Endothelial cell of umbilical vein (primary cell): ENCODE results near the gene EPO. TPM values are rescaled to one million over a fixed set of nuclear protein-coding genes. Genes with fewer than 3 reads are reported as not detected.
A peak's percentile ranks its signal among the peaks of the same experiment; 100 is the strongest.

Source experiments
- BruUV-seq: library from RNA; stranded (reverse); fragments of 400-500 nt; replicated peaks from 2 replicates; lab custom pipeline; 2021; lab: Mats Ljungman, UMichigan
- CTCF ChIA-PET: fragments of 300-600, 350-600 bp; sonication (Branson Sonifier 250); formaldehyde crosslinking; loops from one replicate; lab custom pipeline; 2021; ENCODE audit warnings: antibody characterized with exemption, inconsistent platforms; lab: Charles Lee
- POLR2A ChIA-PET: fragments of 300-600, 350-600 bp; sonication (Branson Sonifier 250); formaldehyde crosslinking; loops from one replicate; lab custom pipeline; 2021; ENCODE audit warnings: antibody characterized with exemption, inconsistent platforms; lab: Charles Lee
- DNase-seq: peaks from one replicate; pipeline ENCODE4 v3.0.0-alpha.2; 2011; ENCODE audit warnings: low read depth, low spot score
- FAIRE-seq: peaks from 2 replicates; lab custom pipeline; 2011; peaks lifted over from hg19 to GRCh38; lab: Jason Lieb, UNC
- H2AFZ ChIP-seq: 2 replicates; pipeline ENCODE4 v1.6.0; 2012; ENCODE audit warnings: low read depth, low read length, control low read depth, inconsistent platforms
- H3K27ac ChIP-seq: 2 replicates; pipeline ENCODE4 v1.5.1; 2011; ENCODE audit warnings: low read depth, mild to moderate bottlenecking, control low read depth, low read length, moderate library complexity; ENCODE audit not compliant: insufficient read depth
- H3K27me3 ChIP-seq, 2 experiments: 2 replicates each; pipeline versions ENCODE4 v1.6.0 to v1.6.1; 2011; ENCODE audit warnings: low read length in 2 of 2, mixed read lengths in 1 of 2; ENCODE audit not compliant: control insufficient read depth in 2 of 2, insufficient read depth in 2 of 2
- H3K36me3 ChIP-seq, 2 experiments: 2 replicates in 1 of 2; 3 replicates in 1 of 2; pipeline ENCODE4 v1.5.1; 2011; ENCODE audit warnings: low read length in 2 of 2, mild to moderate bottlenecking in 1 of 2, moderate library complexity in 1 of 2; ENCODE audit not compliant: control insufficient read depth in 2 of 2, insufficient read depth in 2 of 2; ENCODE audit errors: extremely low read depth in 1 of 2
- H3K4me1 ChIP-seq: 3 replicates; pipeline ENCODE4 v1.5.1; 2011; ENCODE audit warnings: mild to moderate bottlenecking, low read length; ENCODE audit not compliant: control insufficient read depth, insufficient read depth; ENCODE audit errors: extremely low read depth
- H3K4me2 ChIP-seq: 2 replicates; pipeline ENCODE4 v1.6.1; 2011; ENCODE audit warnings: low read length, control low read depth, mixed read lengths; ENCODE audit not compliant: insufficient read depth
- H3K4me3 ChIP-seq, 3 experiments: fragments of 200-600 bp in 1 of 3; sonication (generic), shearing (Covaris generic) in 1 of 3; replicated peaks in 1 of 3; 2 replicates each; pipeline ENCODE4 v1.5.1; 2011 to 2016; ENCODE audit warnings: control low read depth in 3 of 3, low read length in 3 of 3, mild to moderate bottlenecking in 2 of 3, inconsistent platforms in 1 of 3, low read depth in 1 of 3, moderate library complexity in 1 of 3; ENCODE audit not compliant: insufficient read depth in 1 of 3
- H3K79me2 ChIP-seq: 2 replicates; pipeline ENCODE4 v1.6.0; 2012; ENCODE audit warnings: low read length, inconsistent platforms; ENCODE audit not compliant: control insufficient read depth, insufficient read depth
- H3K9ac ChIP-seq: replicated peaks from 2 replicates; pipeline ENCODE3; 2011; ENCODE audit warnings: low read length, control low read depth; ENCODE audit not compliant: insufficient read depth; ENCODE audit errors: extremely low read depth
- H3K9me1 ChIP-seq: replicated peaks from 3 replicates; pipeline ENCODE4 v1.6.0; 2011; ENCODE audit warnings: mild to moderate bottlenecking, low read length; ENCODE audit not compliant: control insufficient read depth, insufficient read depth; ENCODE audit errors: extremely low read depth
- H3K9me3 ChIP-seq: replicated peaks from 2 replicates; pipeline ENCODE4 v1.5.1; 2012; ENCODE audit warnings: low read length, inconsistent platforms; ENCODE audit not compliant: control insufficient read depth, insufficient read depth
- H4K20me1 ChIP-seq: replicated peaks from 2 replicates; pipeline ENCODE3; 2011; ENCODE audit warnings: mild to moderate bottlenecking, low read length; ENCODE audit not compliant: control insufficient read depth, insufficient read depth; ENCODE audit errors: extremely low read depth
- CTCF ChIP-seq, 2 donors: IDR thresholded peaks; 1 replicate in 1 of 2; 2 replicates in 1 of 2; pipeline ENCODE4 v1.5.1; 2011; ENCODE audit warnings: low read length in 2 of 2, mild to moderate bottlenecking in 2 of 2, moderate library complexity in 2 of 2, control low read depth in 1 of 2, inconsistent platforms in 1 of 2, low read depth in 1 of 2; ENCODE audit not compliant: insufficient read depth in 1 of 2; ENCODE audit errors: extremely low read depth in 1 of 2
- EZH2 ChIP-seq: IDR thresholded peaks from 2 replicates; pipeline ENCODE4 v1.6.1; 2012; ENCODE audit warnings: borderline replicate concordance, low read depth, mild to moderate bottlenecking, moderate library complexity, low read length, inconsistent platforms; ENCODE audit not compliant: severe bottlenecking
- FOS ChIP-seq: IDR thresholded peaks from 2 replicates; pipeline ENCODE4 v1.6.1; 2011; ENCODE audit warnings: mild to moderate bottlenecking, low read length, moderate library complexity, borderline replicate concordance; ENCODE audit not compliant: insufficient read depth
- GATA2 ChIP-seq: IDR thresholded peaks from 2 replicates; pipeline ENCODE4 v1.7.0; 2011; ENCODE audit warnings: low read depth, mild to moderate bottlenecking, moderate library complexity, mixed read lengths, low read length; ENCODE audit not compliant: insufficient read length, insufficient read depth
- JUN ChIP-seq: IDR thresholded peaks from 2 replicates; pipeline ENCODE4 v1.6.1; 2011; ENCODE audit warnings: borderline replicate concordance, low read depth; ENCODE audit not compliant: insufficient read length, insufficient read depth
- MAX ChIP-seq: IDR thresholded peaks from 2 replicates; pipeline ENCODE4 v1.6.1; 2011; ENCODE audit not compliant: insufficient read depth, insufficient read length
- MYC ChIP-seq: IDR thresholded peaks from one replicate; pipeline ENCODE4 v1.6.1; 2011; ENCODE audit warnings: mild to moderate bottlenecking, low read depth, low read length
- POLR2A ChIP-seq: IDR thresholded peaks from 2 replicates; pipeline ENCODE4 v1.6.1; 2012; ENCODE audit warnings: low read depth, mild to moderate bottlenecking, control low read depth, low read length
- POLR2AphosphoS5 ChIP-seq: IDR thresholded peaks from 2 replicates; pipeline ENCODE4 v1.6.1; 2012; ENCODE audit warnings: low read depth, mild to moderate bottlenecking, control low read depth, low read length, moderate library complexity; ENCODE audit not compliant: insufficient read depth
- dilution Hi-C: fragments of 300-500 bp; cut with MboI; formaldehyde crosslinking; loops from one replicate; pipeline ENCODE4 v1.15.0; 2019; ENCODE audit warnings: low sequenced_read_pairs; ENCODE audit not compliant: extremely low pct_ligation_motif_present
- intact Hi-C: fragments of 100-400 bp; cut with micrococcal nuclease; formaldehyde crosslinking; loops from one replicate; pipeline ENCODE4 v1.10.0; 2022
- polyA plus RNA-seq, 4 experiments: library from polyadenylated mRNA; depleted of rRNA in 3 of 4; stranded (reverse) in 3 of 4; unstranded in 1 of 4; fragments of >200 nt; gene quantifications; 2 replicates each; pipeline versions ENCODE4 v1.2.1 to v1.2.3, GENCODE V29; 2011 to 2012; ENCODE audit warnings: missing spikeins in 1 of 4
- total RNA-seq: library from RNA; stranded (reverse); gene quantifications from 2 replicates; pipeline ENCODE4 v1.2.3, GENCODE V29; 2021

The EPO gene
- total and polyA plus RNA-seq, 2 donors (not counting 3 experiments of a cell fraction or from before 2014, with no cell fraction given), result not detected

GRCh38 chr7:100671353-100672327 is 48.6 kb upstream of the EPO start:
- no peak overlapping the region for H3K4me3 ChIP-seq
- no peaks in the 10 kb centered on the region for H3K9me3 ChIP-seq
- H4K20me1 ChIP-seq, result no peaks in the 10 kb centered on the region
- H3K27ac ChIP-seq, result no peak overlapping the region
- intact Hi-C loops, result no loop called here
- ChIA-PET POLR2A (interaction anchor here (0.5 kb wide), 1 partner anchor 247 kb away, joined by 3 read pairs; no protein-coding TSS in a partner anchor), CTCF (interaction anchor here (1.5 to 1.7 kb wide), 3 partner anchors 16 to 34 kb away, joined by 4 to 13 read pairs (median 4); partner anchors contain the start of genes ACTL6B and POP7)
- FAIRE-seq, result no peak
- H3K9me1 ChIP-seq, result no peaks in the 10 kb centered on the region
- H3K79me2 ChIP-seq, result peaks cover 24% of the 10 kb centered on the region
- no peak overlapping the region for H2AFZ ChIP-seq
- peaks cover 2 to 3% of the 10 kb centered on the region in 2 experiments for H3K36me3 ChIP-seq
- dilution Hi-C loops, result no loop called here
- H3K4me1 ChIP-seq, result peaks cover 4% of the 10 kb centered on the region
- H3K4me2 ChIP-seq, result no peak overlapping the region
- no peak for TF ChIP-seq MAX
- H3K9ac ChIP-seq, result no peak overlapping the region
- peaks cover 4 to 5% of the 10 kb centered on the region in 2 experiments for H3K27me3 ChIP-seq
- no peak for DNase-seq
- no TSS peak for BruUV-seq

- POLR2A ChIA-PET, result interaction anchor here (0.5 to 1.3 kb wide), 3 partner anchors 36 to 245 kb away, joined by 3 to 14 read pairs (median 4); partner anchors contain the start of genes FBXO24 and LRCH4
- FAIRE-seq, result peak; percentile 99
- CTCF ChIA-PET, result interaction anchor here (1.0 to 1.7 kb wide), 8 partner anchors 32 to 204 kb away, joined by 3 to 13 read pairs (median 4); partner anchors contain the start of genes FBXO24, LRCH4, MOSPD3 and POP7
Observed at GRCh38 chr7:100673302-100673941, 46.8 kb upstream of the EPO start, which contains the start of gene GNB2. TSS of gene GNB2 (plus strand) at chr7:100673740. CDS start at chr7:100676266, 2,526 bp downstream.

More at GRCh38 chr7:100673302-100673941, 46.8 kb upstream of the EPO start, which contains the start of gene GNB2:
- no TSS peak for BruUV-seq
- TF ChIP-seq POLR2AphosphoS5 (peak; percentile 86), JUN (no peak), MAX (peak; percentile 85), EZH2 (no peak), MYC (peak; percentile 8), POLR2A (peak; percentile 51), CTCF (IDR thresholded peaks at IDR 0.05; ENCODE audit: extremely low read depth in 1 of 2, insufficient read depth in 1 of 2, low read depth in 1 of 2, low read length in 2 of 2) (no peak), FOS (no peak), GATA2 (no peak)
- H3K36me3 ChIP-seq, result peaks cover 6 to 20% of the 10 kb centered on the region in 2 experiments
- dilution Hi-C loops (no loop called here), intact Hi-C loops (loop anchor here (1.0 kb wide), 7 partner anchors 17 to 87 kb away; partner anchors contain the start of genes ACTL6B, FBXO24, LRCH4 and MOSPD3)
- peak within 1 kb of the TSS; percentile 89 for H3K27ac ChIP-seq
- H3K79me2 ChIP-seq, result peaks cover 28% of the 10 kb centered on the region
- peaks cover 4% of the 10 kb centered on the region for H3K4me1 ChIP-seq
- peak within 1 kb of the TSS; percentile 74 for H3K4me2 ChIP-seq
- peak within 1 kb of the TSS; percentile 73 for H2AFZ ChIP-seq
- no peaks in the 10 kb centered on the region for H3K9me1 ChIP-seq
- DNase-seq, result peak; percentile 99
- H4K20me1 ChIP-seq, result no peaks in the 10 kb centered on the region
- peak within 1 kb of the TSS; percentile 93 for H3K9ac ChIP-seq
- peak within 1 kb of the TSS; percentile 70 to 88 (median 86) for H3K4me3 ChIP-seq
- peaks cover 2 to 5% of the 10 kb centered on the region in 2 experiments for H3K27me3 ChIP-seq
- H3K9me3 ChIP-seq, result no peaks in the 10 kb centered on the region
